SU-DHL-6 (cell line): ENCODE results near the gene PDGFA.

Source experiments
- H2AFZ ChIP-seq: fragments of 200-600 bp; sonication (generic); 2 replicates; pipeline ENCODE4 v1.6.1; 2014; ENCODE audit warnings: low read depth, mild to moderate bottlenecking, moderate library complexity, mixed read lengths, antibody characterized with exemption, low read length; ENCODE audit not compliant: severe bottlenecking
- H3F3A ChIP-seq: fragments of 200-600 bp; shearing (Covaris generic); 2 replicates; pipeline ENCODE4 v1.6.0; 2016; ENCODE audit warnings: antibody characterized with exemption, mild to moderate bottlenecking; ENCODE audit not compliant: insufficient read depth
- H3K27ac ChIP-seq: fragments of 200-600 bp; sonication (generic); 2 replicates; pipeline ENCODE4 v1.5.1; 2016; ENCODE audit warnings: low read depth, mild to moderate bottlenecking, low read length, moderate library complexity, mixed read lengths
- H3K27me3 ChIP-seq: fragments of 200-600 bp; sonication (generic), shearing (Covaris generic); 2 replicates; pipeline ENCODE4 v1.6.0; 2014; ENCODE audit warnings: mild to moderate bottlenecking, low read length
- H3K36me3 ChIP-seq: fragments of 200-600 bp; sonication (generic); 2 replicates; pipeline ENCODE4 v1.6.1; 2014; ENCODE audit warnings: mild to moderate bottlenecking, low read length, mixed read lengths
- H3K4me2 ChIP-seq: fragments of 300-600, 200-600 bp; shearing (Covaris generic), sonication (generic); 2 replicates; pipeline ENCODE4 v1.6.0; 2014; ENCODE audit warnings: low read length, low read depth, mild to moderate bottlenecking; ENCODE audit not compliant: poor library complexity, severe bottlenecking
- H3K4me3 ChIP-seq: fragments of 200-600 bp; sonication (generic); 2 replicates; pipeline ENCODE4 v1.5.1; 2014; ENCODE audit warnings: antibody characterized with exemption, low read length, mild to moderate bottlenecking, mixed read lengths; ENCODE audit not compliant: insufficient read depth, poor library complexity, severe bottlenecking
- H3K79me2 ChIP-seq: fragments of 200-600 bp; sonication (generic); 2 replicates; pipeline ENCODE4 v1.6.1; 2014; ENCODE audit warnings: mild to moderate bottlenecking, low read length, moderate library complexity; ENCODE audit not compliant: insufficient read depth
- H3K9ac ChIP-seq: fragments of 200-600 bp; sonication (generic); 2 replicates; pipeline ENCODE4 v1.7.0; 2014; ENCODE audit warnings: mild to moderate bottlenecking, low read length
- H3K9me2 ChIP-seq: fragments of 200-600 bp; sonication (generic); replicated peaks from 2 replicates; pipeline ENCODE4 v1.6.1; 2014; ENCODE audit warnings: low read length; ENCODE audit not compliant: insufficient read depth
- H3K9me3 ChIP-seq: fragments of 200-600 bp; sonication (generic); 2 replicates; pipeline ENCODE4 v1.6.1; 2014; ENCODE audit warnings: low read length, mixed read lengths; ENCODE audit not compliant: insufficient read depth
- H4K20me1 ChIP-seq: fragments of 200-600 bp; sonication (generic); 2 replicates; pipeline ENCODE4 v1.6.1; 2014; ENCODE audit warnings: low read depth, mild to moderate bottlenecking, antibody characterized with exemption, low read length, moderate library complexity, mixed read lengths
- CTCF ChIP-seq: fragments of 200-600 bp; sonication (generic); IDR thresholded peaks from one replicate; pipeline ENCODE4 v1.5.1; 2017; ENCODE audit warnings: antibody characterized with exemption, mild to moderate bottlenecking, low read length, moderate library complexity; ENCODE audit not compliant: insufficient read depth, poor library complexity, severe bottlenecking
- EZH2phosphoT487 ChIP-seq: fragments of 200-600 bp; sonication (generic), shearing (Covaris generic); conservative IDR thresholded peaks from 2 replicates; pipeline ENCODE4 v1.6.1; 2018; ENCODE audit warnings: mild to moderate bottlenecking, antibody characterized with exemption, low read length, moderate library complexity, mixed read lengths

PDGFA gene

GRCh38 chr7:548401-548800 is 28.8 kb upstream of the PDGFA start:
- no peak for TF ChIP-seq EZH2phosphoT487
- TF ChIP-seq CTCF, result no peak
- Histone ChIP-seq H3K9me3 (no peaks in the 10 kb centered on the region), H3K4me2 (no peak overlapping the region), H3F3A (no peaks in the 10 kb centered on the region), H3K36me3 (no peaks in the 10 kb centered on the region), H4K20me1 (no peaks in the 10 kb centered on the region), H3K27me3 (no peaks in the 10 kb centered on the region), H3K27ac (no peak overlapping the region), H3K9ac (no peak overlapping the region), H3K4me3 (no peak overlapping the region), H3K79me2 (no peaks in the 10 kb centered on the region), H2AFZ (no peak overlapping the region), H3K9me2 (no peaks in the 10 kb centered on the region)

- TF ChIP-seq EZH2phosphoT487 (no peak), CTCF (no peak)
- Histone ChIP-seq H3K9me3 (no peaks in the 10 kb centered on the region), H3K4me3 (no peak overlapping the region), H3K27me3 (no peaks in the 10 kb centered on the region), H3K36me3 (no peaks in the 10 kb centered on the region), H3K27ac (no peak overlapping the region), H3K4me2 (no peak overlapping the region), H3K9ac (no peak overlapping the region), H3F3A (no peaks in the 10 kb centered on the region), H2AFZ (no peak overlapping the region), H3K79me2 (no peaks in the 10 kb centered on the region), H3K9me2 (no peaks in the 10 kb centered on the region), H4K20me1 (no peaks in the 10 kb centered on the region; the same call in 1 of the 2 replicates)
These were observed 25.8 kb upstream of the PDGFA start for GRCh38 chr7:545470-545869.

GRCh38 chr7:544338-545221 is 24.9 kb upstream of the PDGFA start:
- Histone ChIP-seq H3K27ac (no peak overlapping the region), H3K9me3 (no peaks in the 10 kb centered on the region), H3K27me3 (no peaks in the 10 kb centered on the region), H3K9me2 (no peaks in the 10 kb centered on the region), H2AFZ (no peak overlapping the region), H3K79me2 (no peaks in the 10 kb centered on the region), H3F3A (no peaks in the 10 kb centered on the region), H3K36me3 (no peaks in the 10 kb centered on the region), H4K20me1 (no peaks in the 10 kb centered on the region; the same call in 1 of the 2 replicates), H3K4me2 (no peak overlapping the region), H3K4me3 (no peak overlapping the region), H3K9ac (no peak overlapping the region)
- TF ChIP-seq EZH2phosphoT487, result no peak
- no peak for TF ChIP-seq CTCF
